Fibroblast of lung (primary cell): ENCODE measurements around the gene KIAA0232. TPM values are rescaled to one million over a fixed set of nuclear protein-coding genes. Genes with fewer than 3 reads are reported as not detected.
A peak's percentile ranks its signal among the peaks of the same experiment; 100 is the strongest.

Source experiments
- DNase-seq, 2 donors: peaks; one replicate each; pipeline versions ENCODE4 v3.0.0 to v3.0.0-alpha.2; 2010; ENCODE audit warnings: low read depth in 2 of 2
- H2AFZ ChIP-seq: 2 replicates; pipeline ENCODE4 v1.5.1; 2012; ENCODE audit warnings: low read length, control low read depth, inconsistent platforms
- H3K27ac ChIP-seq: 2 replicates; pipeline ENCODE4 v1.5.1; 2011; ENCODE audit warnings: low read length, control low read depth; ENCODE audit not compliant: insufficient read depth
- H3K27me3 ChIP-seq: 2 replicates; pipeline ENCODE4 v1.5.1; 2011; ENCODE audit warnings: mild to moderate bottlenecking, low read length; ENCODE audit not compliant: control insufficient read depth, insufficient read depth
- H3K36me3 ChIP-seq: 2 replicates; pipeline ENCODE4 v1.5.1; 2011; ENCODE audit warnings: low read length; ENCODE audit not compliant: control insufficient read depth, insufficient read depth
- H3K4me1 ChIP-seq: 2 replicates; pipeline ENCODE4 v1.5.1; 2011; ENCODE audit warnings: low read length; ENCODE audit not compliant: control insufficient read depth, insufficient read depth; ENCODE audit errors: extremely low read depth
- H3K4me2 ChIP-seq: 2 replicates; pipeline ENCODE4 v1.5.1; 2011; ENCODE audit warnings: low read length, control low read depth; ENCODE audit not compliant: insufficient read depth; ENCODE audit errors: extremely low read depth
- H3K4me3 ChIP-seq, 4 experiments: fragments of 200-600 bp in 1 of 4; sonication (generic) in 1 of 4; replicated peaks in 1 of 4; 2 replicates each; pipeline ENCODE4 v1.5.1; 2011 to 2016; ENCODE audit warnings: low read length in 4 of 4, low read depth in 3 of 4, mild to moderate bottlenecking in 3 of 4, control low read depth in 2 of 4, inconsistent platforms in 1 of 4, mixed read lengths in 1 of 4; ENCODE audit not compliant: insufficient read depth in 1 of 4; ENCODE audit errors: control extremely low read depth in 1 of 4
- H3K79me2 ChIP-seq: 2 replicates; pipeline ENCODE4 v1.5.1; 2012; ENCODE audit warnings: mild to moderate bottlenecking, low read length, inconsistent platforms; ENCODE audit not compliant: control insufficient read depth, insufficient read depth
- H3K9ac ChIP-seq: 2 replicates; pipeline ENCODE4 v1.5.1; 2011; ENCODE audit warnings: mild to moderate bottlenecking, low read length, control low read depth; ENCODE audit not compliant: insufficient read depth
- H3K9me3 ChIP-seq: 2 replicates; pipeline ENCODE4 v1.5.1; 2012; ENCODE audit warnings: low read depth, low read length; ENCODE audit not compliant: control insufficient read depth, insufficient read depth
- H4K20me1 ChIP-seq: 2 replicates; pipeline ENCODE4 v1.5.1; 2011; ENCODE audit warnings: low read length; ENCODE audit not compliant: control insufficient read depth, insufficient read depth; ENCODE audit errors: extremely low read depth
- CTCF ChIP-seq, 2 donors: IDR thresholded peaks in 1 of 2; conservative IDR thresholded peaks in 1 of 2; 1 replicate in 1 of 2; 2 replicates in 1 of 2; pipeline ENCODE4 v1.5.1; 2011 to 2012; ENCODE audit warnings: low read length in 2 of 2, control low read depth in 1 of 2, inconsistent platforms in 1 of 2, low read depth in 1 of 2, mild to moderate bottlenecking in 1 of 2
- EZH2 ChIP-seq: IDR thresholded peaks from 2 replicates; pipeline ENCODE4 v1.5.1; 2012; ENCODE audit warnings: low read length, control low read depth, mild to moderate bottlenecking; ENCODE audit errors: missing control alignments
- polyA plus RNA-seq, 2 donors: library from polyadenylated mRNA; depleted of rRNA in 1 of 2; stranded (reverse) in 1 of 2; unstranded in 1 of 2; fragments of >200 nt; gene quantifications; 2 replicates each; pipeline ENCODE4 v1.2.1, GENCODE V29; 2011 to 2012; ENCODE audit warnings: missing spikeins in 1 of 2
- total RNA-seq: library from RNA; depleted of rRNA; stranded (reverse); fragments of >200 nt; gene quantifications from 2 replicates; pipeline ENCODE4 v1.2.1, GENCODE V29; 2014

The KIAA0232 gene
- total and polyA plus RNA-seq, 2 donors (not counting 1 experiment from before 2014, with no cell fraction given) = 18.0 to 18.8 TPM

- Histone ChIP-seq H3K36me3 (no peaks in the 10 kb centered on the region), H3K27ac (peak overlapping the region; percentile 50), H3K9ac (no peak overlapping the region), H3K27me3 (no peaks in the 10 kb centered on the region), H3K4me3 (no peak overlapping the region), H3K9me3 (no peaks in the 10 kb centered on the region), H3K79me2 (no peaks in the 10 kb centered on the region), H2AFZ (peak overlapping the region; percentile 71), H4K20me1 (no peaks in the 10 kb centered on the region), H3K4me1 (peaks cover 13% of the 10 kb centered on the region), H3K4me2 (peak overlapping the region; percentile 4)
- peak; percentile 71 to 73 for DNase-seq
- TF ChIP-seq CTCF (conservative IDR thresholded peaks at IDR 0.05 in 1 of 2, IDR thresholded peaks at IDR 0.05 in 1 of 2; ENCODE audit: low read depth in 1 of 2, low read length in 2 of 2) (peak in 1 of 2 donors; percentile 37), EZH2 (no peak)
These were observed 109.8 kb downstream of the KIAA0232 start for GRCh38 chr4:6892190-6892908.

GRCh38 chr4:6892909-6893202, 110.3 kb downstream of the KIAA0232 start:
- no peaks in the 10 kb centered on the region for H3K36me3 ChIP-seq
- H4K20me1 ChIP-seq = no peaks in the 10 kb centered on the region
- no peaks in the 10 kb centered on the region for H3K79me2 ChIP-seq
- H2AFZ ChIP-seq = no peak overlapping the region
- H3K4me1 ChIP-seq = peaks cover 13% of the 10 kb centered on the region
- H3K4me3 ChIP-seq = no peak overlapping the region
- no peaks in the 10 kb centered on the region for H3K27me3 ChIP-seq
- no peak overlapping the region for H3K4me2 ChIP-seq
- DNase-seq = no peak
- peak overlapping the region; percentile 50 for H3K27ac ChIP-seq
- H3K9ac ChIP-seq = no peak overlapping the region
- TF ChIP-seq CTCF (conservative IDR thresholded peaks at IDR 0.05 in 1 of 2, IDR thresholded peaks at IDR 0.05 in 1 of 2; ENCODE audit: low read depth in 1 of 2, low read length in 2 of 2) (no peak), EZH2 (no peak)
- no peaks in the 10 kb centered on the region for H3K9me3 ChIP-seq

GRCh38 chr4:6893449-6894085, 111.0 kb downstream of the KIAA0232 start:
- Histone ChIP-seq H3K27me3 (no peaks in the 10 kb centered on the region), H3K9ac (no peak overlapping the region), H3K4me1 (peaks cover 13% of the 10 kb centered on the region), H3K79me2 (no peaks in the 10 kb centered on the region), H3K9me3 (no peaks in the 10 kb centered on the region), H3K36me3 (no peaks in the 10 kb centered on the region), H3K4me2 (no peak overlapping the region), H2AFZ (no peak overlapping the region), H3K27ac (peak overlapping the region; percentile 8), H4K20me1 (no peaks in the 10 kb centered on the region), H3K4me3 (no peak overlapping the region)
- TF ChIP-seq EZH2 (no peak), CTCF (conservative IDR thresholded peaks at IDR 0.05 in 1 of 2, IDR thresholded peaks at IDR 0.05 in 1 of 2; ENCODE audit: low read depth in 1 of 2, low read length in 2 of 2) (no peak)
- DNase-seq = peak; percentile 54 to 78
